Activated T-cell treated with anti-CD3 and anti-CD28 coated beads, Interleukin-2, amount 50 U/mL, for 72 hours (primary cell): ENCODE results near the gene LDAH. TPM values are rescaled to one million over a fixed set of nuclear protein-coding genes. Genes with fewer than 3 reads are reported as not detected.

Experiments
- ATAC-seq, 2 donors: fragments of 150-1000 bp; cut with Tn5 transposase; replicated peaks in 1 of 2; 2 replicates each; pipeline ENCODE4 v1.10.0; 2021; ENCODE audit warnings: moderate library complexity in 2 of 2, mild to moderate bottlenecking in 1 of 2
- DNase-seq, 2 donors: peaks; one replicate each; pipeline ENCODE4 v3.0.0; 2021 to 2022; ENCODE audit warnings: mixed read lengths in 1 of 2
- H3K27ac Mint-ChIP-seq: one replicate; pipeline ENCODE4 v1.8.0; 2022; ENCODE audit warnings: mild to moderate bottlenecking, moderate library complexity, mixed read lengths
- H3K27me3 Mint-ChIP-seq: one replicate; pipeline ENCODE4 v1.8.0; 2022; ENCODE audit warnings: low read depth, mixed read lengths
- H3K36me3 Mint-ChIP-seq, 2 donors: one replicate each; pipeline ENCODE4 v1.8.0; 2022; ENCODE audit warnings: mixed read lengths in 2 of 2, mild to moderate bottlenecking in 1 of 2; ENCODE audit not compliant: insufficient read depth in 2 of 2
- H3K4me1 Mint-ChIP-seq: one replicate; pipeline ENCODE4 v1.8.0; 2022; ENCODE audit warnings: low read depth, mixed read lengths
- H3K4me3 Mint-ChIP-seq, 2 donors: one replicate each; pipeline ENCODE4 v1.8.0; 2022; ENCODE audit warnings: mild to moderate bottlenecking in 2 of 2, mixed read lengths in 2 of 2, moderate library complexity in 2 of 2
- H3K9me3 Mint-ChIP-seq, 2 donors: one replicate each; pipeline ENCODE4 v1.8.0; 2022; ENCODE audit warnings: mixed read lengths in 2 of 2
- total RNA-seq, 2 donors: library from RNA; stranded (reverse); gene quantifications; one replicate each; pipeline ENCODE4 v1.2.3, GENCODE V29; 2022

LDAH gene
- total RNA-seq, result 10 to 100 TPM; 26.7 to 30.1 TPM

GRCh38 chr2:20822535-20823490, at the start of gene LDAH:
LDAH (minus strand) TSS chr2:20823101; CDS start chr2:20801463, 21,638 bp downstream.
- peak; percentile 81 to 87 for DNase-seq
- ATAC-seq, result peak; percentile 72
- Mint-ChIP-seq H3K4me1 (peaks cover 35% of the 10 kb centered on the region), H3K9me3 (no peaks in the 10 kb centered on the region), H3K27me3 (no peaks in the 10 kb centered on the region), H3K4me3 (peak within 1 kb of the TSS; percentile 87 to 97), H3K36me3 (peaks cover 2 to 9% of the 10 kb centered on the region in 2 donors), H3K27ac (peak within 1 kb of the TSS; percentile 93)

GRCh38 chr2:20868377-20868776, 45.5 kb upstream of the LDAH start:
- Mint-ChIP-seq H3K4me1 (peaks cover 20% of the 10 kb centered on the region), H3K4me3 (no peak overlapping the region), H3K27ac (no peak overlapping the region), H3K36me3 (peaks cover 0 to 6% of the 10 kb centered on the region in 2 donors), H3K9me3 (no peaks in the 10 kb centered on the region), H3K27me3 (peaks cover 72% of the 10 kb centered on the region)
- DNase-seq (peak; percentile 83 to 87), ATAC-seq (peak; percentile 100)

DNA sequence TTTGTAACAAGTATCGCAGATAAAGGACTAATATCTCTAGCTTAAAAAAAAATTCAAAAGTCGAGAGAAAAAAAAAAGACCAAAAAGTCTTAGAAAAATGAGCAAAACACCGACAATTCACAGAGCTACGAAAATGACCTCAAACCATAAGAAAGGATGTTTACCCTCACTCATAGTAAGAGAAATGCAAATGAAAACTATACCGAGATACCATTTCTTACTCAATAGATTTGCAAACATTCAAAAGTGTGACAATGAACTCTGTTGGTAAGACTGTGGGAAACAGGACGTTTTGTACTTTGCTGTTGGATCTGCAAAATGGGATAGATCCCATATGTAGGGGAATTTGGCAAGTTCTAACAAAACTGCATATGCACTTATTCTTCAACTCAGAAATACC, 39.9 kb upstream of the LDAH start:
- H3K27ac Mint-ChIP-seq, result no peak overlapping the region
- DNase-seq (no peak), ATAC-seq (peak in 1 of 2 donors; percentile 65)
- no peaks in the 10 kb centered on the region for H3K9me3 Mint-ChIP-seq
- peaks cover 0 to 6% of the 10 kb centered on the region in 2 donors for H3K36me3 Mint-ChIP-seq
- H3K4me1 Mint-ChIP-seq, result peaks cover 6% of the 10 kb centered on the region
- H3K4me3 Mint-ChIP-seq, result no peak overlapping the region
- H3K27me3 Mint-ChIP-seq, result peaks cover 45% of the 10 kb centered on the region

DNA sequence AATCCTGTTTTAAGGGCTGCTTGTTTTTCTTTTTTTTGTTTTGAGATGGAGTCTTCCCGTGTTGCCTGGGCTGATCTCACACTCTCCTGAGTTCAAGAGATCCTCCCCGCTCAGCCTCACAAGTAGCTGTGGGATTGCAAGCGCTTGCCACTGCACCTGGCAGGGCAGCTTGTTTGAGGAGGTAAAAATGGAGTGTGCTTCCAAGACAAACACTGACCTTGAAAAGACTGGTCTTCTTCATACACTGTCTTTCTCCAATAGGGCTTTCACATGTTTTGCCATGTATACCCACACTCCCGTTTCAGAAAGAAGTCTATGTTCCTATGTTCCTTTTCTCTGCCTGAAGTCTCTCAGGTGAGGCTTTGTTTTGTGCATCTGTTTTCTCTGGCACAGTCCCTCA, 32.6 kb upstream of the LDAH start:
- Mint-ChIP-seq H3K27me3 (peaks cover 8% of the 10 kb centered on the region), H3K36me3 (no peaks in the 10 kb centered on the region), H3K27ac (no peak overlapping the region), H3K4me3 (no peak overlapping the region), H3K4me1 (no peaks in the 10 kb centered on the region), H3K9me3 (no peaks in the 10 kb centered on the region)
- ATAC-seq (no peak), DNase-seq (no peak)

- DNase-seq (no peak), ATAC-seq (no peak)
- Mint-ChIP-seq H3K4me1 (no peaks in the 10 kb centered on the region), H3K9me3 (no peaks in the 10 kb centered on the region), H3K36me3 (no peaks in the 10 kb centered on the region), H3K4me3 (no peak overlapping the region), H3K27ac (no peak overlapping the region), H3K27me3 (peaks cover 13% of the 10 kb centered on the region)
Observed at GRCh38 chr2:20852670-20853069, 29.8 kb upstream of the LDAH start.

- DNase-seq (no peak), ATAC-seq (no peak)
- peaks cover 13% of the 10 kb centered on the region for H3K27me3 Mint-ChIP-seq
- H3K4me1 Mint-ChIP-seq, result no peaks in the 10 kb centered on the region
- H3K36me3 Mint-ChIP-seq, result no peaks in the 10 kb centered on the region
- H3K27ac Mint-ChIP-seq, result no peak overlapping the region
- H3K4me3 Mint-ChIP-seq, result no peak overlapping the region
- no peaks in the 10 kb centered on the region for H3K9me3 Mint-ChIP-seq
Observed at GRCh38 chr2:20852139-20852538, 29.2 kb upstream of the LDAH start.

DNA sequence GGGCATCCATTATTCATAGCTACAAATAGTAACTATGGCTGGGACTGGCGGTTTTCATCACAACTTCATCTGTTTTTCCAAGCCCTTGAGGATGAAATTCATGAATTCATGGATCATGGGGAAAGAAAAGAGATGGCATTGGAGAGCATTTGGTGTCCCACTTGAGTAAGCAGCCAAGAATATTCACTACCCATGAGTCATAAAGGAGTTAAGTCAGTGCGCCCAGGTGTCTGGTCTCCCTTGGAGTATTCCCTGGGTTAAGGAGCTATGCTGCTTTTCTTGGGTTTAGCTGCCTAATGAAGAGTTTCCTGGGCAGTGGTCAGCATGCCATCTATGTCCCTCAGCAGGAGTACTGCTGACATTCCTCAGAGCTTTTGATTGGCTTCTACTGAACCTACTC, 21.3 kb upstream of the LDAH start:
- H3K27ac Mint-ChIP-seq, result no peak overlapping the region
- ATAC-seq, result no peak
- no peaks in the 10 kb centered on the region for H3K36me3 Mint-ChIP-seq
- peaks cover 41% of the 10 kb centered on the region for H3K27me3 Mint-ChIP-seq
- H3K4me1 Mint-ChIP-seq, result no peaks in the 10 kb centered on the region
- no peak overlapping the region for H3K4me3 Mint-ChIP-seq
- no peak for DNase-seq
- no peaks in the 10 kb centered on the region for H3K9me3 Mint-ChIP-seq

DNA sequence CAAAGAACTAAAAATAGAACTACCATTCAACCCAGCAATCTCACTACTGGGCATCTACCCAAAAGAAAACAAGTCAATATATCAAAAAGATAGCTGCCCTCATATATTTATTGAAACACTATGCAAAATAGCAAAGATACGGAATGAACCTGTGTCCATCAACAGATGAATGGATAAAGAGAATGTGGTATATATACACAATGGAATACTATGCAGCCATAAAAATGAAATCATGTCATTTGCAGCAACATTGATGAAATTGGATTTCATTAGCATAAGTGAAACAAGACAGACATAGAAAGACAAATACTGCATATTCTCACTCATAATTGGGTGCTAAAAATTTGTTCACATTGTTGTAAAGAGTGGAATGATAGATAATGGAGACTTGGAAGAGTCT, 16.2 kb upstream of the LDAH start:
- no peak overlapping the region for H3K27ac Mint-ChIP-seq
- H3K4me1 Mint-ChIP-seq, result no peaks in the 10 kb centered on the region
- H3K27me3 Mint-ChIP-seq, result peaks cover 61% of the 10 kb centered on the region
- DNase-seq (no peak), ATAC-seq (no peak)
- H3K36me3 Mint-ChIP-seq, result no peaks in the 10 kb centered on the region
- H3K4me3 Mint-ChIP-seq, result no peak overlapping the region
- H3K9me3 Mint-ChIP-seq, result no peaks in the 10 kb centered on the region

DNA sequence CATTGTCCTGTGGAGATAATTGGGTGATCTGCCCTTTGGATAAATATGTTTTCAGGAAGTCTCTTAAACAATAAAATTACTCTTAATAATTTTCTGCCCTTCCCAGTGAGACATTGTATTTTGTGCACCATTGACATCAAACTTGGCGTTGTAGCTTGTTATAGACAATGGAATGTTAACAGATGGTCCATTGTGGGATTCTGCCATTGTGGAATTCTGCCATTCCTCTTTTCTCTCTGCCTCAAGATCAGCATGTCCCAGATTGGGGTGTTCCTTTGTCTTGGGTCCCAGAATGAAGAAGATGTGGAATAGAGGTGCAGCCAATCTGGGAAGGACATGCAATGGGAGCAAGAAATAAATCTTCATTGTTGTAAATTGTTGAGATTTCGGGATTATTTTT, 15.1 kb upstream of the LDAH start:
- Mint-ChIP-seq H3K27ac (no peak overlapping the region), H3K27me3 (peaks cover 63% of the 10 kb centered on the region), H3K36me3 (no peaks in the 10 kb centered on the region), H3K4me3 (no peak overlapping the region), H3K9me3 (no peaks in the 10 kb centered on the region), H3K4me1 (no peaks in the 10 kb centered on the region)
- no peak for ATAC-seq
- no peak for DNase-seq

- H3K27me3 Mint-ChIP-seq, result peaks cover 56% of the 10 kb centered on the region
- no peak overlapping the region for H3K4me3 Mint-ChIP-seq
- H3K9me3 Mint-ChIP-seq, result no peaks in the 10 kb centered on the region
- DNase-seq (no peak), ATAC-seq (no peak)
- no peaks in the 10 kb centered on the region for H3K4me1 Mint-ChIP-seq
- H3K27ac Mint-ChIP-seq, result no peak overlapping the region
- no peaks in the 10 kb centered on the region for H3K36me3 Mint-ChIP-seq
Observed at GRCh38 chr2:20836521-20836920, 13.6 kb upstream of the LDAH start.

DNA sequence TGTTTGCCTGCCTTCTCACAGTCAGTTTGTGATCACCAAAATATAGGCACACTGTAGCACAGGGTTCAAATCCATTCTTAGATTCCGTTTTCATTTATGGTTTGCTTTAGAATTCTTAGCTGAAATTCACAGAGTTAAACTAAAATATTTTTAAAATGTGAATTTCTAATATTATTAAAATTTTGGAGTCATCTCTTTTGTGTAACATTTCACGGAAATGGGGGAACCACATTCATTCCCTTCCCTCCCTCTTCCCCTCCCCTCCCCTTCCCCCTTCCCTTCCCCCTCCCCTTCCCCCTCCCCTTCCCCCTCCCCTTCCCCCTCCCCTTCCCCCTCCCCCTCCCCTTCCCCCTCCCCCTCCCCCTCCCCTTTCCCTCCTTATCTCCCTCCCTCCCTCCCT, 11.4 kb upstream of the LDAH start:
- H3K27ac Mint-ChIP-seq, result no peak overlapping the region
- ATAC-seq (no peak), DNase-seq (no peak)
- peaks cover 2 to 3% of the 10 kb centered on the region in 2 donors for H3K36me3 Mint-ChIP-seq
- H3K27me3 Mint-ChIP-seq, result peaks cover 60% of the 10 kb centered on the region
- peaks cover 3 to 8% of the 10 kb centered on the region in 2 donors for H3K9me3 Mint-ChIP-seq
- no peaks in the 10 kb centered on the region for H3K4me1 Mint-ChIP-seq
- H3K4me3 Mint-ChIP-seq, result no peak overlapping the region

GRCh38 chr2:20832606-20833005, 9.7 kb upstream of the LDAH start:
- peaks cover 3 to 8% of the 10 kb centered on the region in 2 donors for H3K9me3 Mint-ChIP-seq
- no peak overlapping the region for H3K27ac Mint-ChIP-seq
- no peak for DNase-seq
- no peak overlapping the region for H3K4me3 Mint-ChIP-seq
- H3K36me3 Mint-ChIP-seq, result peaks cover 2 to 3% of the 10 kb centered on the region in 2 donors
- no peaks in the 10 kb centered on the region for H3K4me1 Mint-ChIP-seq
- no peak for ATAC-seq
- peaks cover 48% of the 10 kb centered on the region for H3K27me3 Mint-ChIP-seq

- peaks cover 3 to 8% of the 10 kb centered on the region in 2 donors for H3K9me3 Mint-ChIP-seq
- H3K36me3 Mint-ChIP-seq, result peaks cover 2 to 3% of the 10 kb centered on the region in 2 donors
- H3K4me3 Mint-ChIP-seq, result no peak overlapping the region
- ATAC-seq, result no peak
- DNase-seq, result no peak
- no peaks in the 10 kb centered on the region for H3K4me1 Mint-ChIP-seq
- H3K27ac Mint-ChIP-seq, result no peak overlapping the region
- peaks cover 36% of the 10 kb centered on the region for H3K27me3 Mint-ChIP-seq
Observed at GRCh38 chr2:20829861-20830260, 7.0 kb upstream of the LDAH start.
